Esophagus squamous epithelium (tissue), 4 donors: ENCODE measurements around the gene FBXO31.

Source experiments
- CTCF ChIP-seq, 6 experiments: fragments of 450-650 bp in 4 of 6; fragments of 200-600 bp in 2 of 6; sonication (generic) in 2 of 6; IDR thresholded peaks; one replicate each; pipeline ENCODE4 v1.5.1; 2016 to 2019; ENCODE audit warnings: antibody characterized with exemption in 6 of 6, mild to moderate bottlenecking in 4 of 6, moderate library complexity in 4 of 6
- POLR2A ChIP-seq, 4 donors: fragments of 450-650 bp; IDR thresholded peaks; one replicate each; pipeline ENCODE4 v1.6.1; 2017; ENCODE audit warnings: antibody characterized with exemption in 4 of 4, mild to moderate bottlenecking in 4 of 4, moderate library complexity in 3 of 4

GRCh38 chr16:87305505-87306391, 77.8 kb downstream of the FBXO31 start:
- TF ChIP-seq POLR2A (IDR thresholded peaks at IDR 0.05) (no peak), CTCF (IDR thresholded peaks at IDR 0.05) (peak in 1 of 6 experiments; percentile 49)
